SU-DHL-6 (cell line): ENCODE data around the gene MTMR10.

Experiments
- H2AFZ ChIP-seq: fragments of 200-600 bp; sonication (generic); 2 replicates; pipeline ENCODE4 v1.6.1; 2014; ENCODE audit warnings: low read depth, mild to moderate bottlenecking, moderate library complexity, mixed read lengths, antibody characterized with exemption, low read length; ENCODE audit not compliant: severe bottlenecking
- H3F3A ChIP-seq: fragments of 200-600 bp; shearing (Covaris generic); 2 replicates; pipeline ENCODE4 v1.6.0; 2016; ENCODE audit warnings: antibody characterized with exemption, mild to moderate bottlenecking; ENCODE audit not compliant: insufficient read depth
- H3K27ac ChIP-seq: fragments of 200-600 bp; sonication (generic); 2 replicates; pipeline ENCODE4 v1.5.1; 2016; ENCODE audit warnings: low read depth, mild to moderate bottlenecking, low read length, moderate library complexity, mixed read lengths
- H3K27me3 ChIP-seq: fragments of 200-600 bp; sonication (generic), shearing (Covaris generic); 2 replicates; pipeline ENCODE4 v1.6.0; 2014; ENCODE audit warnings: mild to moderate bottlenecking, low read length
- H3K36me3 ChIP-seq: fragments of 200-600 bp; sonication (generic); 2 replicates; pipeline ENCODE4 v1.6.1; 2014; ENCODE audit warnings: mild to moderate bottlenecking, low read length, mixed read lengths
- H3K4me2 ChIP-seq: fragments of 300-600, 200-600 bp; shearing (Covaris generic), sonication (generic); 2 replicates; pipeline ENCODE4 v1.6.0; 2014; ENCODE audit warnings: low read length, low read depth, mild to moderate bottlenecking; ENCODE audit not compliant: poor library complexity, severe bottlenecking
- H3K4me3 ChIP-seq: fragments of 200-600 bp; sonication (generic); 2 replicates; pipeline ENCODE4 v1.5.1; 2014; ENCODE audit warnings: antibody characterized with exemption, low read length, mild to moderate bottlenecking, mixed read lengths; ENCODE audit not compliant: insufficient read depth, poor library complexity, severe bottlenecking
- H3K79me2 ChIP-seq: fragments of 200-600 bp; sonication (generic); 2 replicates; pipeline ENCODE4 v1.6.1; 2014; ENCODE audit warnings: mild to moderate bottlenecking, low read length, moderate library complexity; ENCODE audit not compliant: insufficient read depth
- H3K9ac ChIP-seq: fragments of 200-600 bp; sonication (generic); 2 replicates; pipeline ENCODE4 v1.7.0; 2014; ENCODE audit warnings: mild to moderate bottlenecking, low read length
- H3K9me2 ChIP-seq: fragments of 200-600 bp; sonication (generic); replicated peaks from 2 replicates; pipeline ENCODE4 v1.6.1; 2014; ENCODE audit warnings: low read length; ENCODE audit not compliant: insufficient read depth
- H3K9me3 ChIP-seq: fragments of 200-600 bp; sonication (generic); 2 replicates; pipeline ENCODE4 v1.6.1; 2014; ENCODE audit warnings: low read length, mixed read lengths; ENCODE audit not compliant: insufficient read depth
- H4K20me1 ChIP-seq: fragments of 200-600 bp; sonication (generic); 2 replicates; pipeline ENCODE4 v1.6.1; 2014; ENCODE audit warnings: low read depth, mild to moderate bottlenecking, antibody characterized with exemption, low read length, moderate library complexity, mixed read lengths
- EZH2phosphoT487 ChIP-seq: fragments of 200-600 bp; sonication (generic), shearing (Covaris generic); conservative IDR thresholded peaks from 2 replicates; pipeline ENCODE4 v1.6.1; 2018; ENCODE audit warnings: mild to moderate bottlenecking, antibody characterized with exemption, low read length, moderate library complexity, mixed read lengths
- TF ChIP-seq, protein P1 (sequence below): fragments of 200-600 bp; sonication (generic); IDR thresholded peaks from one replicate; pipeline ENCODE4 v1.5.1; 2017; ENCODE audit warnings: antibody characterized with exemption, mild to moderate bottlenecking, low read length, moderate library complexity; ENCODE audit not compliant: insufficient read depth, poor library complexity, severe bottlenecking

The MTMR10 gene

DNA sequence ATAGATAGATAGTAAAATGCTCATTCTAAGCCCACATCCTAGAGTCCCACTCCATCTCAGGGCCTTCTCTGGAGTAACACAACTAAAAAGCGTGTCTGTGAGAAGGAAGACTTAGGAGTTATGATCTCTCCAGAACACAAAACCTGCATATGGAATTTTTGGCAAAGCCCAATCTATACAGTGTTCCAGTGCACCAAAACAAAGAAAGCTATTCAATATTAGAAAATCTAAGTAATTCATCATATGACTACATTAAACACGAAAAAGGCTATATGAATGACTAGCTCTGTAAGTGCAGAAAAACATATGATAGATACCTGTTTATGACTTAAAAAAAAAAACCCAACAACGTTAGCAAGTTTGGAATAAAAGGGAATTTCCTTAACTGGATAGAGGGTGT lies 27.7 kb downstream of the MTMR10 start:
- Histone ChIP-seq H3K9me2 (no peaks in the 10 kb centered on the region), H3K36me3 (peaks cover 6% of the 10 kb centered on the region; the same call in 1 of the 2 replicates), H3K4me2 (no peak overlapping the region), H4K20me1 (no peaks in the 10 kb centered on the region), H2AFZ (no peak overlapping the region), H3K9me3 (no peaks in the 10 kb centered on the region), H3K9ac (no peak overlapping the region), H3K27me3 (no peaks in the 10 kb centered on the region), H3K27ac (no peak overlapping the region), H3K79me2 (no peaks in the 10 kb centered on the region), H3K4me3 (no peak overlapping the region), H3F3A (no peaks in the 10 kb centered on the region)
- no peak for TF ChIP-seq EZH2phosphoT487
- TF ChIP-seq, protein P1, sequence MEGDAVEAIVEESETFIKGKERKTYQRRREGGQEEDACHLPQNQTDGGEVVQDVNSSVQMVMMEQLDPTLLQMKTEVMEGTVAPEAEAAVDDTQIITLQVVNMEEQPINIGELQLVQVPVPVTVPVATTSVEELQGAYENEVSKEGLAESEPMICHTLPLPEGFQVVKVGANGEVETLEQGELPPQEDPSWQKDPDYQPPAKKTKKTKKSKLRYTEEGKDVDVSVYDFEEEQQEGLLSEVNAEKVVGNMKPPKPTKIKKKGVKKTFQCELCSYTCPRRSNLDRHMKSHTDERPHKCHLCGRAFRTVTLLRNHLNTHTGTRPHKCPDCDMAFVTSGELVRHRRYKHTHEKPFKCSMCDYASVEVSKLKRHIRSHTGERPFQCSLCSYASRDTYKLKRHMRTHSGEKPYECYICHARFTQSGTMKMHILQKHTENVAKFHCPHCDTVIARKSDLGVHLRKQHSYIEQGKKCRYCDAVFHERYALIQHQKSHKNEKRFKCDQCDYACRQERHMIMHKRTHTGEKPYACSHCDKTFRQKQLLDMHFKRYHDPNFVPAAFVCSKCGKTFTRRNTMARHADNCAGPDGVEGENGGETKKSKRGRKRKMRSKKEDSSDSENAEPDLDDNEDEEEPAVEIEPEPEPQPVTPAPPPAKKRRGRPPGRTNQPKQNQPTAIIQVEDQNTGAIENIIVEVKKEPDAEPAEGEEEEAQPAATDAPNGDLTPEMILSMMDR, result no peak

DNA sequence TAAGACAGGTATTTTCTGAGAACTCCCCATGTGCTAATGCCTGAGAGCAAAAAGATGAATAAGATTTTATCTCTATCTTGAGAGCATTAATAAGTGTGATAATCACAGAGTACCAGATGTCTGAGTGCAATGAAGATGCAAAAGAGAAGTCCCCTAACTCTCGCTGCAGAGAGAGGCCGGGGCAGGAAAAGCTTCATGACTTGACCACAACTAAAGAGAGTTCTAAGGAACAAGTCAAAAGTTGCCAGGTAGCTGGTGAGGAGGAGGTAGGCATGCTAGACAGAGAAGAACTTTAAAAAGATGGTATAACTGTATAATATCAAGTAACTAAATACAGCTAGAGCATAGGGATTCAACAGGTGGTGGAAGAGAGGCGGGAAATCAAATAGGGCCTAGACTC lies 28.8 kb downstream of the MTMR10 start:
- Histone ChIP-seq H3K9me3 (no peaks in the 10 kb centered on the region), H4K20me1 (no peaks in the 10 kb centered on the region), H3K27me3 (no peaks in the 10 kb centered on the region), H3K9me2 (no peaks in the 10 kb centered on the region), H2AFZ (no peak overlapping the region), H3K79me2 (no peaks in the 10 kb centered on the region), H3K9ac (no peak overlapping the region), H3K27ac (no peak overlapping the region), H3K36me3 (peaks cover 6% of the 10 kb centered on the region; the same call in 1 of the 2 replicates), H3K4me3 (no peak overlapping the region), H3F3A (no peaks in the 10 kb centered on the region), H3K4me2 (no peak overlapping the region)
- TF ChIP-seq, protein P1, result no peak
- TF ChIP-seq EZH2phosphoT487, result no peak

DNA sequence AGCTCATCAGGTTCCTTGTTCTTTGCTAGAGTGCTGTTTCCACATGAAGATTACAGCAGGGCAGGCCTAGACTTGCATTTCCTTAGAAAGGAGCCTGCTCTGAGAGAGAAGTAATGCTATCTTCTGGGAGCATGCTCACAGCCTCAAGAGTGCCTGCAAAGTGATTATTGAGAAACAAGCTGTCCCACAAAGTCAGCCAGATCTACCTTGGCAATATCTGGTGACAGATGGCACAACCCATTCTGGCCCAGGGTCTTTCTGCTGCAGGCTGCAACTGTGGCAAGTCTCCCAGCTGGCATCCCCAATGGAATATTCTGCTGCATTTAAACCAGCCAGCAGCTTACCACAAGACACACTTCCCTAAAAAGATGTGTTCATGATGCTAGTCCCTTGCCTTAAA lies 29.3 kb downstream of the MTMR10 start:
- no peak overlapping the region for H3K9ac ChIP-seq
- H3K4me3 ChIP-seq, result no peak overlapping the region
- H2AFZ ChIP-seq, result no peak overlapping the region
- no peaks in the 10 kb centered on the region for H3K9me2 ChIP-seq
- no peaks in the 10 kb centered on the region for H3K79me2 ChIP-seq
- no peaks in the 10 kb centered on the region for H4K20me1 ChIP-seq
- H3K4me2 ChIP-seq, result no peak overlapping the region
- H3F3A ChIP-seq, result no peaks in the 10 kb centered on the region
- peaks cover 2% of the 10 kb centered on the region; the same call in 1 of the 2 replicates for H3K36me3 ChIP-seq
- H3K27ac ChIP-seq, result no peak overlapping the region
- no peaks in the 10 kb centered on the region for H3K27me3 ChIP-seq
- no peaks in the 10 kb centered on the region for H3K9me3 ChIP-seq
- no peak for TF ChIP-seq EZH2phosphoT487
- TF ChIP-seq, protein P1, result no peak
